Measurements from ENCODE around the gene SEL1L2. TPM values are rescaled to one million over a fixed set of nuclear protein-coding genes. Genes with fewer than 3 reads are reported as not detected.
A peak's percentile ranks its signal among the peaks of the same experiment; 100 is the strongest.

Gene SEL1L2
- polyA plus RNA-seq, 2 of the 4 experiments (the other 2 are of a cell fraction) = not detected

DNA sequence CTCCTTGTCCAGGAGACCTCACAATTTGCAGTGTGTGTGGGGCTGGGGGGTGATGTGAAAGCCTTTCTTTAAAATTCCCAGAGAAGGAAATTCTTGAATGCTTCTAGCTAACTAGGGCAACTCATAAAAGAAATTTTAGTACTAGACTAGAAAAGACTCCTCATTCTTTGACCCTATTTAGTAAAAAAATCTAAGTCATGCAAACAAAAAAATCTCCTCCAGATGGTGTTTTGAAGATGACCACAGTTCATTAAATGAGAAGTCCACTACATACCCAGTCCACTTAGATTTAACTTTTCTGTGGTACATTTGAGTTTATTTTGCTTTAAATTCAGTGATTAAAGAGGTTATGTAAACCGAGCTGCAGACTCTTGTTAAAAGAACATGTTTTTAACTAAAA is 138.1 kb downstream of the SEL1L2 start:
- no peak for DNase-seq (ENCODE audit: low read depth in 1 of 2, low spot score in 1 of 2)
- WGBS (ENCODE audit: missing lambda C conversion rate) = 0% methylated on average over 1 of the region's 1 CpG
- no peak for ATAC-seq
- ChIA-PET POLR2A (no interaction called here), CTCF (no interaction called here)
- H3K9me3 ChIP-seq = no peaks in the 10 kb centered on the region
- no peak overlapping the region for H3K4me3 ChIP-seq
- no peaks in the 10 kb centered on the region for H3K4me1 ChIP-seq
- no peak overlapping the region for H3K27ac ChIP-seq
- peak; percentile 54 for FAIRE-seq
- H3K4me2 ChIP-seq = no peak overlapping the region
- TF ChIP-seq CBX2 (IDR thresholded peaks at IDR 0.05; ENCODE audit: borderline replicate concordance, low read depth) = no peak
- no peak for TF ChIP-seq CHD4 (IDR thresholded peaks at IDR 0.05; ENCODE audit: borderline replicate concordance)

- H3K4me3 ChIP-seq = no peak overlapping the region
- ChIA-PET CTCF (no interaction called here), POLR2A (no interaction called here)
- no peak for DNase-seq (ENCODE audit: low read depth in 1 of 2, low spot score in 1 of 2)
- H3K9me3 ChIP-seq = no peaks in the 10 kb centered on the region
- no peak for TF ChIP-seq HEYL (CRISPR knock-in tag; IDR thresholded peaks at IDR 0.05)
- TF ChIP-seq CHD2 (IDR thresholded peaks at IDR 0.05; ENCODE audit: low read length, partially characterized antibody) = no peak
- no peak for TF ChIP-seq REST (IDR thresholded peaks at IDR 0.05)
- TF ChIP-seq POLR2A (IDR thresholded peaks at IDR 0.05; ENCODE audit: low read length) = no peak
- no peak for TF ChIP-seq TP53 (CRISPR knock-in tag; IDR thresholded peaks at IDR 0.05)
- TF ChIP-seq HOXA7 (CRISPR knock-in tag; IDR thresholded peaks at IDR 0.05) = no peak
- TF ChIP-seq ZFP36 (IDR thresholded peaks at IDR 0.05; ENCODE audit: borderline replicate concordance, partially characterized antibody) = no peak
- TF ChIP-seq NFE2L2 (conservative IDR thresholded peaks at IDR 0.05; ENCODE audit: low read length) = no peak
- TF ChIP-seq EHMT2 (IDR thresholded peaks at IDR 0.05; ENCODE audit: low read depth) = no peak
- TF ChIP-seq MAZ (IDR thresholded peaks at IDR 0.05; ENCODE audit: borderline replicate concordance, low read depth, low read length) = no peak
- no peak for TF ChIP-seq JUN (IDR thresholded peaks at IDR 0.05)
- no peak for TF ChIP-seq NR3C1 (IDR thresholded peaks at IDR 0.05)
- TF ChIP-seq, protein P1, sequence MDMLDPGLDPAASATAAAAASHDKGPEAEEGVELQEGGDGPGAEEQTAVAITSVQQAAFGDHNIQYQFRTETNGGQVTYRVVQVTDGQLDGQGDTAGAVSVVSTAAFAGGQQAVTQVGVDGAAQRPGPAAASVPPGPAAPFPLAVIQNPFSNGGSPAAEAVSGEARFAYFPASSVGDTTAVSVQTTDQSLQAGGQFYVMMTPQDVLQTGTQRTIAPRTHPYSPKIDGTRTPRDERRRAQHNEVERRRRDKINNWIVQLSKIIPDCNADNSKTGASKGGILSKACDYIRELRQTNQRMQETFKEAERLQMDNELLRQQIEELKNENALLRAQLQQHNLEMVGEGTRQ (IDR thresholded peaks at IDR 0.05) = no peak
- H3K27ac ChIP-seq = no peak overlapping the region
- H3K4me1 ChIP-seq = no peaks in the 10 kb centered on the region
- ATAC-seq = no peak
- WGBS (ENCODE audit: missing lambda C conversion rate) = 22% methylated on average over 2 of the region's 2 CpGs
- no peak overlapping the region for H3K4me2 ChIP-seq
- no peak for FAIRE-seq
Measured at GRCh38 chr20:13851279-13851678, 139.1 kb downstream of the SEL1L2 start.

GRCh38 chr20:13844296-13844695 is 146.1 kb downstream of the SEL1L2 start:
- POLR2A ChIA-PET = no interaction called here
- ATAC-seq = no peak
- TF ChIP-seq HDAC2 (IDR thresholded peaks at IDR 0.05) = no peak
- no peak for TF ChIP-seq JUN (IDR thresholded peaks at IDR 0.05)
- no peak for TF ChIP-seq RNF2 (IDR thresholded peaks at IDR 0.05; ENCODE audit: borderline replicate concordance, low read depth)
- TF ChIP-seq SREBF2 (IDR thresholded peaks at IDR 0.05) = no peak
- TF ChIP-seq ZNF302 (CRISPR knock-in tag; IDR thresholded peaks at IDR 0.05) = no peak
- TF ChIP-seq, protein P2, sequence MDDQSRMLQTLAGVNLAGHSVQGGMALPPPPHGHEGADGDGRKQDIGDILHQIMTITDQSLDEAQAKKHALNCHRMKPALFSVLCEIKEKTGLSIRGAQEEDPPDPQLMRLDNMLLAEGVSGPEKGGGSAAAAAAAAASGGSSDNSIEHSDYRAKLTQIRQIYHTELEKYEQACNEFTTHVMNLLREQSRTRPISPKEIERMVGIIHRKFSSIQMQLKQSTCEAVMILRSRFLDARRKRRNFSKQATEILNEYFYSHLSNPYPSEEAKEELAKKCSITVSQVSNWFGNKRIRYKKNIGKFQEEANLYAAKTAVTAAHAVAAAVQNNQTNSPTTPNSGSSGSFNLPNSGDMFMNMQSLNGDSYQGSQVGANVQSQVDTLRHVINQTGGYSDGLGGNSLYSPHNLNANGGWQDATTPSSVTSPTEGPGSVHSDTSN (IDR thresholded peaks at IDR 0.05) = no peak
- TF ChIP-seq MAZ (IDR thresholded peaks at IDR 0.05; ENCODE audit: borderline replicate concordance, low read depth, low read length) = no peak
- no peak for TF ChIP-seq POLR2A (IDR thresholded peaks at IDR 0.05; ENCODE audit: low read length)
- no peak for TF ChIP-seq CHD2 (IDR thresholded peaks at IDR 0.05; ENCODE audit: low read length, partially characterized antibody)
- TF ChIP-seq HEYL (CRISPR knock-in tag; IDR thresholded peaks at IDR 0.05) = no peak
- TF ChIP-seq MYC (IDR thresholded peaks at IDR 0.05; ENCODE audit: borderline replicate concordance, low read length) = no peak
- no peak for TF ChIP-seq NFE2L2 (conservative IDR thresholded peaks at IDR 0.05; ENCODE audit: low read length)
- no peak for TF ChIP-seq REST (IDR thresholded peaks at IDR 0.05)
- no peak for TF ChIP-seq BCL3 (IDR thresholded peaks at IDR 0.05)

More at GRCh38 chr20:13844296-13844695, 146.1 kb downstream of the SEL1L2 start:
- Histone ChIP-seq H3K27ac (no peak overlapping the region), H3K4me2 (no peak overlapping the region), H3K4me1 (no peaks in the 10 kb centered on the region), H3K9me3 (no peaks in the 10 kb centered on the region), H3K4me3 (no peak overlapping the region)
- FAIRE-seq = no peak
- DNase-seq (ENCODE audit: low read depth in 1 of 2, low spot score in 1 of 2) = no peak
- CTCF ChIA-PET = interaction anchor here (0.6 to 1.1 kb wide), 3 partner anchors 25 to 722 kb away, joined by 3 read pairs; no protein-coding TSS in a partner anchor
- 43% methylated on average over 4 of the region's 4 CpGs for WGBS (ENCODE audit: missing lambda C conversion rate)
